ENCODE results near the gene SPNS2.

Gene SPNS2

GRCh38 chr17:4520060-4520893, 21.6 kb downstream of the SPNS2 start:
- no peak for DNase-seq (ENCODE audit: low spot score)

- DNase-seq (ENCODE audit: low spot score): no peak
Observed at GRCh38 chr17:4520894-4521600, 22.4 kb downstream of the SPNS2 start.

DNA sequence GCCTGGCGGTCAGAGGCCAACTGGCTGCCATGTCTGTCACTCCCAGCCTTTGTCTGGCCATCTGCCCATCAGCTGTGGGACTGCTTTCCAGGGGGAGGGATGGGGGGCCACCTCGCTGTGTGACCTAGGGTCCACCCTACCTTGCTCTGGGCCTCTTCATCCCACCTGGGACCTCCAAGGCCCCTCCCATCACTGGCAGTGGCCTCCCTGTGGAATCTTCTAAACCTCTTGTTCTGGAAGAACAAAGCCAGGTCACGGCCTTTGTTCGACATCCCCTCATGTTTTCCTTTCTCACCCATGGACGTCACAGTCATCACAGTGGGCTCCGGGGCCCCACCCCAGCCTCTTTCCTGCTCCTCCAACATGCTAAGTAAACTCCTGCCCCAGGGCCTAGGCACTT, 24.0 kb downstream of the SPNS2 start:
- no peak for DNase-seq (ENCODE audit: low spot score)

- no peak for DNase-seq (ENCODE audit: low spot score)
Observed at GRCh38 chr17:4523946-4524345, 25.3 kb downstream of the SPNS2 start.

GRCh38 chr17:4525691-4526397, 27.2 kb downstream of the SPNS2 start:
- DNase-seq (ENCODE audit: low spot score): no peak

- DNase-seq (ENCODE audit: low spot score): no peak
Observed at GRCh38 chr17:4527134-4527533, 28.5 kb downstream of the SPNS2 start.

- no peak for DNase-seq (ENCODE audit: low spot score)
Observed at GRCh38 chr17:4527566-4528125, 29.0 kb downstream of the SPNS2 start.

DNA sequence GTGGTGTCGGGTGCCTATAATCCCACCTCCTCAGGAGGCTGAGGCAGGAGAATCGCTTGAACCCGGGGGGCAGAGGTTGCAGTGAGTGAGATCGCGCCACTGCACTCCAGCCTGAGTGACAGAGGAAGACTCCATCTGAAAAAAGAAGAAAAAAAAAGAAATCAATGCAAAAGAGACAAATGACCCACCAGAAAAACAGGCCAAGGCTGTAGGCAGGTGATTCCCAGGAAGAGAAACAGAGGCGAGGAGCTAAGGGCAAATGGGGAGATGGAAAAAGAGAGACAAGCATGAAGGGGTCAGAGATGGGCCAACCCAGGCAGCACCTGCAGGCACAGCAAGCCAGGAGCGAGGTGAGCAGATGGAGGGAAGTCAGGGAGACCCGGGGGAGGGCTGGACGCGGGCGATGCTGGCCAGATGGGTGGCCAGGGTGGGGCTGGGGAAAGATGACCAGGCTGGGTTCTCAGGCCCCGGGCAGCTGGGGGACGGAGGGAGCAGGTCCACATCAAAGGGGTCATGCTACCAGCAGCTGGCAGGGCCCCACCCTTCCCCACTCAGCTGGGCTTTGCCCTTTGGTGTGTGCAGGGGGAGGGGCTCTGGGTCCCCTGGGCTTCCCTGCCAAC, 31.0 kb downstream of the SPNS2 start:
- DNase-seq (ENCODE audit: low spot score): no peak

- DNase-seq (ENCODE audit: low spot score): no peak
Observed at GRCh38 chr17:4530799-4531730, 32.4 kb downstream of the SPNS2 start.

DNA sequence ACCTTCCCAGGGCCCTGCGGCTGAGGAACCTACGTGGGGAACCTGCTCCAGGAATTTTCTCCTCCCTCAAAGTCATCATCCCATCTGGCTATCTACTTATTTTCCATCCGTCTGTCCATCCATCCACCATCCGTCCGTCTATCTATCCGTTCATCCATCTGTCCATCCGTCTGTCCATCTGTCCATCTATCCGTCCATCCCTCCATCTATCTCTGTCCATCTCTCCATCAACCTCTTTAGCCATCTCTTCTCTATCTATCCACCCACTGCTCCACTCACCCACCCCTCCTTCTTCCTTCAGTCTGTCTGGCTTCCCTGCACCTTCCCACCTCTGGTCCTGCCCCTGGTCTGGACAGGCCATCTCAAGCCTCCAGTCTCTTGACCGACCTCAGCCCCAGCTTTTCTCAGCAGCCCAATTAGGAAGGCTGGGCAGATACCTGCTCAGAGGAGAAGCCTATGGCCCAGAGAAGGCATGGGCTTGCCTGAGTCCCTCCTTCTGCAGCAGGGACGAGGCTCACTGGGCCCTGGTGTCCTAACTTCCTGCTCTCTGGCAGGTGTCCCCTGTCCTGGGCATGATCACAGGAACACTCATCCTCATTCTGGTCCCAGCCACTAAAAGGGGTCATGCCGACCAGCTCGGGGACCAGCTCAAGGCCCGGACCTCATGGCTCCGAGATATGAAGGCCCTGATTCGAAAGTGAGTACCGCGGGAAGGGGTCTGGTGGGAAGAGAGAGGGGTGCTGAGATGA, 33.5 kb downstream of the SPNS2 start:
- no peak for DNase-seq (ENCODE audit: low spot score)

GRCh38 chr17:4532860-4533522, 34.3 kb downstream of the SPNS2 start:
- DNase-seq (ENCODE audit: low spot score): no peak

DNA sequence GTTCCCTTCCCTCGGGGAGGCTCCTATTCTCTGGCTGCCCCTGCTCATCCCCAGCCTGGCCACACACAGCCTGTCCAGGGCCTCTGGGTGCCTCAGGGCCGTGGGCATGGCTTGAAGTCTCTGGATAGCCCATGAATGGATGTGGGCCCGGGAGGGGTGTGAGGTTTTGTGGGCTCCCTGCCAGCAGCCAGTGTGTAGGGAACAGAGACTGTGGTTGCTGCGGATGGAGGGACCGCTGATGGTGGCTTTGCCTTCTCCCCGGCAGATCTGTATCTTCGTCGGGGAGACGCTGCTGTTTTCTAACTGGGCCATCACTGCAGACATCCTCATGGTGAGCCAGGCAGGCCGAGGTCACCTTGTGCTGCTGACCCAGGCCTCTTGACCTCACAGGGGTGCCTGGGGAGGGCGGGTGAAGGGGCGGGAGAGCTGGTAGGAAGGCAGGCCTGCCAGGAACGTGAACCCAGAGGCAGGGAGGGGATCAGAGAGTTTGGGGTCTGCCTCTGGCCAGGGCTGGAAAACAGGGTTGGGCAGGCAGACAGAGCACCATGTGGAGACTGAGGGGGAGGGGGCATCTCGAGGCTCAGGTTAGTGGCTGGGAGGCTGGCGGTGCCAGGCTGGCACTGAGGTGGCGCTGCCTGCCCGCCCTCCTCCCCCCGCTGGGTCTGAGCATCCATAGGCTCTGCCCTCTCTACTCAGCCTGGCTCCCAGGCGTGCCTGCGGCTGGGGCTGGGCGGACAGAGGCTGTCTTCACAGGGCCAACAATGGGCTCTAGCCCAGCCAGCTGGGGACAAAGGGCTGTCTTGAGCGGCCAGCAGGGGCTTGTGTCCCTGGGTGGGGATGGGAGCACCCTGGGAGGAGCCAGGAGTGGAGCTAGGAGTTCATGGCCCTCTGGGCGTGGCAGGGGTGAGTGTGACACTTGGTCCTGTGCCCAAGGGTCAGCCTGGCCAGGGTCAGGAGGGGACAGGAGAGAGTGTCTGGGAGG, 35.1 kb downstream of the SPNS2 start:
- DNase-seq (ENCODE audit: low spot score): no peak

- DNase-seq (ENCODE audit: low spot score): no peak
Observed at GRCh38 chr17:4534515-4534914, 35.8 kb downstream of the SPNS2 start.

- no peak for DNase-seq (ENCODE audit: low spot score)
Observed at GRCh38 chr17:4534928-4535666, 36.4 kb downstream of the SPNS2 start.

GRCh38 chr17:4535667-4536258, 37.1 kb downstream of the SPNS2 start:
- no peak for DNase-seq (ENCODE audit: low spot score)

GRCh38 chr17:4536259-4536741, 37.6 kb downstream of the SPNS2 start:
- no peak for DNase-seq (ENCODE audit: low spot score)

DNA sequence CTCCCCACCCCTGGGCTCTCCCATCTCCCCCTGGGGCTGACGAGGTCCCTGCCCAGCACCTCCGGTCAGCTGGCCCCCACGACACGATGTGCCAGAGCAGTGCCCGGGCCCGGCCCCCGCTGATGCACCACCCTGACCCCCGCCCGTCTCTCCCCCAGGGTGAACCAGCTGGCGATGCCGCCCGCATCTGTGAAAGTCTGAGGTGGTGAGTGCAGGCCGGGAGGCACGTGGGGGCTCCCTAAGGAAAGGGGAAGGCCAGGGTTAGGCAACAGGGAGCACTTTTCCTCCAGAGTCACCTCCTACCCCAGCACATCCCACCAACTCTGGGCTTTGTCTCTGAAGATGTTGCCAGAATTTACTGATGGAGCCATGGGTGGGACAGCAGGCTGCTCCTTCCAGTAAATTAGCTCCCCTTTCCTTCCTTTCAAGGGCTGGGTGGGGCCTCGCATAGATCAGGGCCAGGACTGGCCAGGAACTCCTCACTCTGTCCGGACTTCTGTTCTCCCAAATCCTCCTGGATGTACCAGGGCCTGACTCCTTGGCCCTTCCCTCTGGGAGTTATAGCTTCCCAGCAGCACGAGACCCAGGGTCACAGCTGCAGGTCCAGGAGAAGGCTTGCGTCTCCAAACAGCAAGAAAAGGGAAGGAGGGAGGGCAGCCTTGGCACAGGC, 38.2 kb downstream of the SPNS2 start:
- no peak for DNase-seq (ENCODE audit: low spot score)
